Sigmoid colon (tissue), 7 donors: ENCODE measurements around the gene SLC34A1. TPM values are rescaled to one million over a fixed set of nuclear protein-coding genes. Genes with fewer than 3 reads are reported as not detected.

Experiments used
- DNase-seq: peaks from one replicate; pipeline ENCODE4 v3.0.0-alpha.2; 2019
- H3K27ac ChIP-seq, 4 donors: fragments of 200-600 bp; sonication (generic); one replicate each; pipeline ENCODE4 v1.5.1; 2016 to 2019; ENCODE audit warnings: mild to moderate bottlenecking in 1 of 4
- H3K27me3 ChIP-seq, 3 donors: fragments of 200-600 bp; sonication (generic); one replicate each; pipeline ENCODE4 v1.5.1; 2019; ENCODE audit warnings: mild to moderate bottlenecking in 1 of 3
- H3K36me3 ChIP-seq, 4 donors: fragments of 200-600 bp; sonication (generic); one replicate each; pipeline ENCODE4 v1.5.1; 2016 to 2019
- H3K4me1 ChIP-seq, 4 donors: fragments of 200-600 bp; sonication (generic); one replicate each; pipeline ENCODE4 v1.5.1; 2017 to 2019
- H3K4me3 ChIP-seq, 4 donors: fragments of 200-600 bp; sonication (generic); one replicate each; pipeline ENCODE4 v1.5.1; 2017 to 2019; ENCODE audit warnings: mild to moderate bottlenecking in 2 of 4, moderate library complexity in 1 of 4
- H3K9me3 ChIP-seq, 4 donors: fragments of 200-600 bp in 3 of 4; sonication (generic) in 3 of 4; one replicate each; pipeline versions ENCODE4 v1.5.1 to v1.6.1; 2013 to 2019
- EP300 ChIP-seq, 4 donors: sonication (generic); formaldehyde crosslinking; IDR thresholded peaks; one replicate each; pipeline ENCODE4 v1.6.1; 2017; ENCODE audit warnings: antibody characterized with exemption in 4 of 4
- POLR2A ChIP-seq, 2 donors: fragments of 450-650 bp; IDR thresholded peaks; one replicate each; pipeline ENCODE4 v1.6.1; 2016; ENCODE audit warnings: antibody characterized with exemption in 2 of 2, mild to moderate bottlenecking in 2 of 2, moderate library complexity in 2 of 2
- POLR2AphosphoS5 ChIP-seq, 4 donors: sonication (generic); formaldehyde crosslinking; IDR thresholded peaks; one replicate each; pipeline ENCODE4 v1.6.1; 2017; ENCODE audit warnings: antibody characterized with exemption in 4 of 4
- WGBS, 2 donors: extraction: QIAGEN DNeasy Blood & Tissue Kit; methylation state at CpG; one replicate each; pipeline ENCODE4 v1.1.7; 2013; 5-methylcytosine and 5-hydroxymethylcytosine counted together
- intact Hi-C: fragments of 100-400 bp; cut with DNase I; formaldehyde crosslinking; loops from one replicate; pipeline ENCODE4 v1.15.1; 2023
- polyA plus RNA-seq, 3 donors: library from polyadenylated mRNA; stranded (reverse); fragments of 200-250 nt; gene quantifications; one replicate each; pipeline ENCODE4 v1.2.3, GENCODE V29; 2013
- total RNA-seq, 4 donors: library from RNA; depleted of rRNA; stranded (reverse); fragments of >200 nt; gene quantifications; one replicate each; pipeline ENCODE4 v1.1.0, GENCODE V29; 2016
- TF ChIP-seq, protein P1 (sequence below), 4 experiments: fragments of 450-650 bp in 3 of 4; fragments of 200-600 bp in 1 of 4; IDR thresholded peaks; one replicate each; pipeline ENCODE4 v1.5.1; 2016 to 2019; ENCODE audit warnings: antibody characterized with exemption in 4 of 4, mild to moderate bottlenecking in 3 of 4, moderate library complexity in 2 of 4
- donor health status: healthy with polysubstance abuse.
- donor health status: Bipolar disorder and iron deficiency.
- donor health status: healthy.

The SLC34A1 gene
- total and polyA plus RNA-seq, 7 donors: 0.04 TPM; not detected in 6

DNA sequence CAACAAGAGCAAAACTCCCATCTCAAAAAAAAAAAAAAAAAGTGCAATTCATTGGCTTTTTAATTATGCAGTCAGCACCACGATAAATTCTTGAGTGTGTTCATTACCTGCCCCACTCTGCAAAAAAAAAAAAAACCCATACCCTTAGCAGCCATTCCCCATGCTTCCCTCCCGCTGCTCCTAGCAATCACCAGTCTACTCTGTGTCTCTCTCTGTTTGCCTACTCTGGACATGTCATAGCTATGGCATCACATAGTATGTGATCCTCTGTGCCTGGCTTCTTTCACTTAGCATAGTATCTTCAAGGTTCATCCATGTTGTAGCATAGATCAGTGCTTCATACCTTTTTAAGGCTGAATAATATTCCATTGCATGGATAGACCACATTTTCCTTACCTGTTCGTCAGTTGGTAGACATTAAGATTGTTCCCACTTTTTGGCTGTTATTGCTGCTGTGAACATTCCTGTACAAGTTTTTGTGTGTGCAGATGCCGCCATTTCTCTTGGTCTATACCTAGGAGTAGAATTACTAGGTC, 55.4 kb downstream of the SLC34A1 start:
- 97% methylated on average over 4 of the region's 4 CpGs for WGBS, 2 donors
- Histone ChIP-seq H3K4me1 (no peaks in the 10 kb centered on the region), H3K9me3 (no peaks in the 10 kb centered on the region), H3K36me3 (peaks cover 19 to 63% (median 25%) of the 10 kb centered on the region in 4 donors), H3K27ac (no peak overlapping the region), H3K4me3 (no peak overlapping the region), H3K27me3 (no peaks in the 10 kb centered on the region)
- TF ChIP-seq POLR2A (IDR thresholded peaks at IDR 0.05) (no peak), EP300 (IDR thresholded peaks at IDR 0.05) (no peak), POLR2AphosphoS5 (IDR thresholded peaks at IDR 0.05) (no peak)
- TF ChIP-seq, protein P1, sequence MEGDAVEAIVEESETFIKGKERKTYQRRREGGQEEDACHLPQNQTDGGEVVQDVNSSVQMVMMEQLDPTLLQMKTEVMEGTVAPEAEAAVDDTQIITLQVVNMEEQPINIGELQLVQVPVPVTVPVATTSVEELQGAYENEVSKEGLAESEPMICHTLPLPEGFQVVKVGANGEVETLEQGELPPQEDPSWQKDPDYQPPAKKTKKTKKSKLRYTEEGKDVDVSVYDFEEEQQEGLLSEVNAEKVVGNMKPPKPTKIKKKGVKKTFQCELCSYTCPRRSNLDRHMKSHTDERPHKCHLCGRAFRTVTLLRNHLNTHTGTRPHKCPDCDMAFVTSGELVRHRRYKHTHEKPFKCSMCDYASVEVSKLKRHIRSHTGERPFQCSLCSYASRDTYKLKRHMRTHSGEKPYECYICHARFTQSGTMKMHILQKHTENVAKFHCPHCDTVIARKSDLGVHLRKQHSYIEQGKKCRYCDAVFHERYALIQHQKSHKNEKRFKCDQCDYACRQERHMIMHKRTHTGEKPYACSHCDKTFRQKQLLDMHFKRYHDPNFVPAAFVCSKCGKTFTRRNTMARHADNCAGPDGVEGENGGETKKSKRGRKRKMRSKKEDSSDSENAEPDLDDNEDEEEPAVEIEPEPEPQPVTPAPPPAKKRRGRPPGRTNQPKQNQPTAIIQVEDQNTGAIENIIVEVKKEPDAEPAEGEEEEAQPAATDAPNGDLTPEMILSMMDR (IDR thresholded peaks at IDR 0.05): no peak
- intact Hi-C loops: no loop called here
- DNase-seq: no peak

DNA sequence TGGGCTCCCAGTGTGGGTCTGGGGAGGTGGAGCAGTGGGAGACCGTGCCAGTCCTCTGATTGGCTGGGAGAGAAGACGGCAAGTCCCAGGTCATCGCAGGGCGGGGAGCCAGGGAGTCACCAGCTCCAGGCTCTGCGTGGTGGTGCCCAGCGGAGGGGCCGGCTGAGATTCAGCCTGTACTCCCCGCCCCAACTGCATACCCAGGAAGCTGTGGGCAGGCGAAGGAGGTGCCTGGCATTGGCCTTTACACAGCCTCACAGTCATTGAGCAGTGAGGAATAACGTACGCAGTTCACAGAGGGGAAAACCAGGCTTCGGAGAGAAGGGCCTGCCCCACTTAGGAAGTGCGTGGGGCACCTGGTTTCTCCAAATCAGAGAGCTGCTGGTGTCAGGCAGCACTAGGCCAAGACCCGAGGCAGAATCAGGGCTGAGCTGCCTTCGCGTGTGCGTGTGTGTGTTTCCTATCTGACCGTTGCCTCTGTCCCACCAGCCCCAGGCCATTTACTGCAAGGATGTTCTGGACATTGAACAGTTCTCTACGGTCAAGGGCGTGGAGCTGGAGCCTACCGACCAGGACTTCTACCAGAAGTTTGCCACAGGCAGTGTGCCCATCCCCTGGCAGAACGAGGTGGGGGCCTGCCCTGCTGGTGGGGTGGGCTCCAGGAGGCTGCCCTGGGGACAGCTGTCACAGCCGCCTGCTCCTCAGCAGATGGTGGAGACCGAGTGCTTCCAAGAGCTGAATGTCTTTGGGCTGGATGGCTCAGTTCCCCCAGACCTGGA, 56.2 kb downstream of the SLC34A1 start:
- Histone ChIP-seq H3K27me3 (no peaks in the 10 kb centered on the region), H3K4me1 (peaks cover 0 to 1% (median 0%) of the 10 kb centered on the region in 4 donors), H3K4me3 (no peak overlapping the region), H3K36me3 (peaks cover 12 to 54% (median 17%) of the 10 kb centered on the region in 4 donors), H3K9me3 (no peaks in the 10 kb centered on the region), H3K27ac (no peak overlapping the region)
- DNase-seq: no peak
- WGBS, 2 donors: 89 to 90% methylated on average over 24 of the region's 24 CpGs
- TF ChIP-seq, protein P1 (IDR thresholded peaks at IDR 0.05): no peak
- no peak for TF ChIP-seq EP300 (IDR thresholded peaks at IDR 0.05)
- TF ChIP-seq POLR2A (IDR thresholded peaks at IDR 0.05): no peak
- no peak for TF ChIP-seq POLR2AphosphoS5 (IDR thresholded peaks at IDR 0.05)
- intact Hi-C loops: no loop called here

DNA sequence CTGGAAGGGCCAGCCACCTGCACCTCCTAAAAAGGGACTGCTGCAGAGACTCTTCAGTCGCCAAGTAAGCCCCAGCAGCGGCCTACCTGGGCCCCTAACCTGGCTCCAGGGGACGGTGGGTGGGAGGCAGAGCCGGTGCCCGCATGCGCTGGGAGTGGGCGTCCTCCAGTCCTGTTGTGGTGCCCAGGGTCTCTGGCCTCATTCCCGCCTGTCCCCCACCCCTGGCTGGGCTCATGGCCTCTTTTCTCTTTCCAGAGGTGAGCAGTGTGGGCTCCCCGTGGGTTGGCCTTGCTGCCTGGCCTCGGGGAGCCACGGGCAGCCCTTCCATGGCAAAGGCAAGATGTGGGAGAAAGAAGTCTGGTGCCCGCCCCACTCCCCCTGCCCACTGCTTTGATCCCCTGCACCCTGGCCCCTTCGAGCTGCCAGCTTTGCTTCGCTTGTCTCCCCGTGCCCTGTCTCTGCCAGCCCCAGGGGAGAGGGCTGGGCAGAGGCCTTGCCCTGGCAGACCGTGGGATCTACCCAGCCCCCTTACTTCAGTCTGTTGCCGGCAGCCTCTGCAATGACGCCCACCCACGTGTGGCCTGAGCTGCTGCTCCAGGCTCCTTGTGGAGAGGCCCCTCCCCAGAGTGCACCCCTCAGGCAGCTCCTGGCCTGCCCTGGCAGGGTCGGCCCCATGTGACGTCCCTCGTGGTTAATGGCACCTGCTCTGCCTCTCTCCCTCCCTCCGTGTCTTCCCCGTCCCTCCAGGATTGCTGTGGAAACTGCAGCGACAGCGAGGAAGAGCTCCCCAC, 57.0 kb downstream of the SLC34A1 start:
- intact Hi-C loops: no loop called here
- WGBS, 2 donors: 88 to 91% methylated on average over 26 of the region's 26 CpGs
- H3K4me3 ChIP-seq: no peak overlapping the region
- no peak for TF ChIP-seq EP300 (IDR thresholded peaks at IDR 0.05)
- no peak for TF ChIP-seq POLR2AphosphoS5 (IDR thresholded peaks at IDR 0.05)
- TF ChIP-seq, protein P1 (IDR thresholded peaks at IDR 0.05): no peak
- TF ChIP-seq POLR2A (IDR thresholded peaks at IDR 0.05): no peak
- H3K4me1 ChIP-seq: peaks cover 0 to 9% (median 6%) of the 10 kb centered on the region in 4 donors
- DNase-seq: no peak
- H3K27me3 ChIP-seq: peaks cover 0 to 3% (median 0%) of the 10 kb centered on the region in 3 donors
- no peaks in the 10 kb centered on the region for H3K9me3 ChIP-seq
- peaks cover 10 to 47% (median 10%) of the 10 kb centered on the region in 4 donors for H3K36me3 ChIP-seq
- no peak overlapping the region for H3K27ac ChIP-seq

DNA sequence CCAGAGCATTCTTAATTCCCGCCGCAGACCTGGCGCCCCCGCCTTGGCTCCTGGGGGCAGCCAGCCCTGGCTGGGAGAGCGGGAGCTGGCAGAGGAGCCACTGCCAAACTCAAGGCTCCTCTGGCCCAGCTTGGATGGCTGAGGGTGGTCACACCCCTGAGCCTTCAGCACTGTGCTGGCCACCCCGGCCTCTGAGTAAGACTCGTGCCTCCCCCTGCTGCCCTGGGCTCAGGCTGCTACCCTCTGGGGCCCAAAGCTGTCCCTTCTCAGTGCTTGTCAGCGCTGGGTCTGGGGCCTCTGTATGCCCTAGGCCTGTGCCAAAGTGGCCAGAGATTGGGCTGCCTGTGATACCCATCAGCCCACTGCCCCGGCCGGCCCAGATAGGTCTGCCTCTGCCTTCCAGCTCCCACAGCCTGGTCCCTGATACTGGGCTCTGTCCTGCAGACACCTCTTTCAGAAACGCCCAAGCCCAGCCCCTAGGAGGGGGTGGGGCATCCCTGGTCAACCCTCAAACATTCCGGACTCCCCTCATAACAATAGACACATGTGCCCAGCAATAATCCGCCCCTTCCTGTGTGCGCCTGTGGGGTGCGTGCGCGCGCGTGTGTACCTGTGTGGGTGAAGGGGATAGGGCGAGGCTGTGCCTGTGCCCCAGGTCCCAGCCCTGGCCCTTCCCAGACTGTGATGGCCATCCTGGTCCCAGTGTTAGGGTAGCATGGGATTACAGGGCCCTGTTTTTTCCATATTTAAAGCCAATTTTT, 58.0 kb downstream of the SLC34A1 start:
- TF ChIP-seq, protein P1 (IDR thresholded peaks at IDR 0.05): no peak
- TF ChIP-seq EP300 (IDR thresholded peaks at IDR 0.05): no peak
- no peak for TF ChIP-seq POLR2AphosphoS5 (IDR thresholded peaks at IDR 0.05)
- TF ChIP-seq POLR2A (IDR thresholded peaks at IDR 0.05): no peak
- intact Hi-C loops: no loop called here
- Histone ChIP-seq H3K27ac (no peak overlapping the region), H3K36me3 (peaks cover 2 to 36% (median 7%) of the 10 kb centered on the region in 4 donors), H3K9me3 (no peaks in the 10 kb centered on the region), H3K4me3 (no peak overlapping the region), H3K4me1 (peaks cover 0 to 18% (median 15%) of the 10 kb centered on the region in 4 donors), H3K27me3 (peaks cover 0 to 11% (median 0%) of the 10 kb centered on the region in 3 donors)
- DNase-seq: no peak
- 89 to 93% methylated on average over 20 of the region's 20 CpGs for WGBS, 2 donors
